Measurements from ENCODE around the gene LAMTOR3. TPM values are rescaled to one million over a fixed set of nuclear protein-coding genes. Genes with fewer than 3 reads are reported as not detected.

LAMTOR3 gene
- total and polyA plus RNA-seq, 2 donors (not counting 1 experiment from before 2014, with no cell fraction given) = 24.1 to 95.5 TPM

GRCh38 chr4:99856166-99856565 lies 38.1 kb downstream of the LAMTOR3 start:
- TF ChIP-seq CTCF (conservative IDR thresholded peaks at IDR 0.05 in 1 of 2, IDR thresholded peaks at IDR 0.05 in 1 of 2; ENCODE audit: low read depth in 1 of 2, low read length in 2 of 2) (no peak), EZH2 (IDR thresholded peaks at IDR 0.05; ENCODE audit: low read length, missing control alignments) (no peak)
- H4K20me1 ChIP-seq (ENCODE audit: control insufficient read depth, extremely low read depth, insufficient read depth, low read length) = no peaks in the 10 kb centered on the region
- no peak overlapping the region for H2AFZ ChIP-seq (ENCODE audit: low read length)
- H3K27ac ChIP-seq (ENCODE audit: insufficient read depth, low read length) = no peak overlapping the region
- H3K4me2 ChIP-seq (ENCODE audit: extremely low read depth, insufficient read depth, low read length) = no peak overlapping the region
- no peaks in the 10 kb centered on the region for H3K9me3 ChIP-seq (ENCODE audit: control insufficient read depth, insufficient read depth, low read depth, low read length)
- peaks cover 2% of the 10 kb centered on the region for H3K27me3 ChIP-seq (ENCODE audit: control insufficient read depth, insufficient read depth, low read length)
- H3K4me1 ChIP-seq (ENCODE audit: control insufficient read depth, extremely low read depth, insufficient read depth, low read length) = no peaks in the 10 kb centered on the region
- H3K79me2 ChIP-seq (ENCODE audit: control insufficient read depth, insufficient read depth, low read length) = no peaks in the 10 kb centered on the region
- H3K9ac ChIP-seq (ENCODE audit: insufficient read depth, low read length) = no peak overlapping the region
- no peaks in the 10 kb centered on the region for H3K36me3 ChIP-seq (ENCODE audit: control insufficient read depth, insufficient read depth, low read length)
- H3K4me3 ChIP-seq (replicated peaks in 1 of 4; ENCODE audit: control extremely low read depth in 1 of 4, insufficient read depth in 1 of 4, low read depth in 3 of 4, low read length in 4 of 4) = no peak overlapping the region
- peak; percentile 20 to 63 for DNase-seq (ENCODE audit: low read depth in 2 of 2)

- Histone ChIP-seq H3K9ac (ENCODE audit: insufficient read depth, low read length) (no peak overlapping the region), H3K27me3 (ENCODE audit: control insufficient read depth, insufficient read depth, low read length) (peaks cover 2% of the 10 kb centered on the region), H3K79me2 (ENCODE audit: control insufficient read depth, insufficient read depth, low read length) (no peaks in the 10 kb centered on the region), H3K4me3 (replicated peaks in 1 of 4; ENCODE audit: control extremely low read depth in 1 of 4, insufficient read depth in 1 of 4, low read depth in 3 of 4, low read length in 4 of 4) (no peak overlapping the region), H3K4me2 (ENCODE audit: extremely low read depth, insufficient read depth, low read length) (no peak overlapping the region), H3K36me3 (ENCODE audit: control insufficient read depth, insufficient read depth, low read length) (no peaks in the 10 kb centered on the region), H2AFZ (ENCODE audit: low read length) (no peak overlapping the region), H3K27ac (ENCODE audit: insufficient read depth, low read length) (no peak overlapping the region), H4K20me1 (ENCODE audit: control insufficient read depth, extremely low read depth, insufficient read depth, low read length) (no peaks in the 10 kb centered on the region), H3K4me1 (ENCODE audit: control insufficient read depth, extremely low read depth, insufficient read depth, low read length) (no peaks in the 10 kb centered on the region), H3K9me3 (ENCODE audit: control insufficient read depth, insufficient read depth, low read depth, low read length) (no peaks in the 10 kb centered on the region)
- TF ChIP-seq EZH2 (IDR thresholded peaks at IDR 0.05; ENCODE audit: low read length, missing control alignments) = no peak
- TF ChIP-seq CTCF (conservative IDR thresholded peaks at IDR 0.05 in 1 of 2, IDR thresholded peaks at IDR 0.05 in 1 of 2; ENCODE audit: low read depth in 1 of 2, low read length in 2 of 2) = no peak
- DNase-seq (ENCODE audit: low read depth in 2 of 2) = peak in 1 of 2 donors; percentile 21
Observed at GRCh38 chr4:99855678-99856077, 38.5 kb downstream of the LAMTOR3 start.

GRCh38 chr4:99853999-99854398 lies 40.2 kb downstream of the LAMTOR3 start:
- Histone ChIP-seq H3K9ac (ENCODE audit: insufficient read depth, low read length) (no peak overlapping the region), H3K79me2 (ENCODE audit: control insufficient read depth, insufficient read depth, low read length) (no peaks in the 10 kb centered on the region), H3K27me3 (ENCODE audit: control insufficient read depth, insufficient read depth, low read length) (no peaks in the 10 kb centered on the region), H3K27ac (ENCODE audit: insufficient read depth, low read length) (no peak overlapping the region), H3K36me3 (ENCODE audit: control insufficient read depth, insufficient read depth, low read length) (no peaks in the 10 kb centered on the region), H3K4me1 (ENCODE audit: control insufficient read depth, extremely low read depth, insufficient read depth, low read length) (no peaks in the 10 kb centered on the region), H3K9me3 (ENCODE audit: control insufficient read depth, insufficient read depth, low read depth, low read length) (no peaks in the 10 kb centered on the region), H2AFZ (ENCODE audit: low read length) (no peak overlapping the region), H3K4me3 (replicated peaks in 1 of 4; ENCODE audit: control extremely low read depth in 1 of 4, insufficient read depth in 1 of 4, low read depth in 3 of 4, low read length in 4 of 4) (no peak overlapping the region), H4K20me1 (ENCODE audit: control insufficient read depth, extremely low read depth, insufficient read depth, low read length) (no peaks in the 10 kb centered on the region), H3K4me2 (ENCODE audit: extremely low read depth, insufficient read depth, low read length) (no peak overlapping the region)
- no peak for TF ChIP-seq EZH2 (IDR thresholded peaks at IDR 0.05; ENCODE audit: low read length, missing control alignments)
- DNase-seq (ENCODE audit: low read depth in 2 of 2) = no peak
